NB4 (cell line): ENCODE measurements around the gene MDGA2.

Experiments
- DNase-seq: peaks from one replicate; pipeline ENCODE4 v3.0.0; 2010; ENCODE audit warnings: low read depth
- H3K4me3 ChIP-seq: one replicate; pipeline ENCODE4 v1.5.1; 2011; ENCODE audit warnings: mild to moderate bottlenecking, low read depth, low read length, moderate library complexity
- CTCF ChIP-seq: IDR thresholded peaks from one replicate; pipeline ENCODE4 v1.5.1; 2012; ENCODE audit warnings: low read depth, low read length
- MAX ChIP-seq: IDR thresholded peaks from 2 replicates; pipeline ENCODE4 v1.6.1; 2011; ENCODE audit warnings: low read depth, low read length
- MYC ChIP-seq: IDR thresholded peaks from 2 replicates; pipeline ENCODE4 v1.6.1; 2011; ENCODE audit warnings: low read depth, low read length
- POLR2A ChIP-seq: IDR thresholded peaks from 2 replicates; pipeline ENCODE4 v1.6.1; 2011; ENCODE audit warnings: mild to moderate bottlenecking; ENCODE audit not compliant: insufficient read length; ENCODE audit errors: extremely low read depth

The MDGA2 gene

GRCh38 chr14:47220096-47220495 is 455.3 kb downstream of the MDGA2 start:
- no peak overlapping the region for H3K4me3 ChIP-seq
- DNase-seq: no peak
- TF ChIP-seq CTCF (no peak), POLR2A (no peak), MAX (no peak), MYC (no peak)

- DNase-seq: no peak
- H3K4me3 ChIP-seq: no peak overlapping the region
- TF ChIP-seq MAX: no peak
- no peak for TF ChIP-seq MYC
- TF ChIP-seq POLR2A: no peak
- no peak for TF ChIP-seq CTCF
Observed at GRCh38 chr14:47211263-47211662, 464.1 kb downstream of the MDGA2 start.

- TF ChIP-seq MAX: no peak
- no peak for TF ChIP-seq MYC
- no peak for TF ChIP-seq CTCF
- no peak for TF ChIP-seq POLR2A
- no peak for DNase-seq
Observed at GRCh38 chr14:47210099-47210498, 465.3 kb downstream of the MDGA2 start.

GRCh38 chr14:47208434-47208833 is 467.0 kb downstream of the MDGA2 start:
- DNase-seq: no peak
- H3K4me3 ChIP-seq: no peak overlapping the region
- no peak for TF ChIP-seq CTCF
- TF ChIP-seq MYC: no peak
- no peak for TF ChIP-seq MAX
- no peak for TF ChIP-seq POLR2A

More at GRCh38 chr14:47210099-47210498, 465.3 kb downstream of the MDGA2 start:
- no peak overlapping the region for H3K4me3 ChIP-seq

- H3K4me3 ChIP-seq: no peak overlapping the region
- DNase-seq: no peak
- TF ChIP-seq MAX (no peak), CTCF (no peak), POLR2A (no peak)
Observed at GRCh38 chr14:47207617-47208016, 467.8 kb downstream of the MDGA2 start.

- no peak for TF ChIP-seq MYC
- no peak for TF ChIP-seq MAX
- TF ChIP-seq POLR2A: no peak
- TF ChIP-seq CTCF: no peak
- no peak for DNase-seq
- no peak overlapping the region for H3K4me3 ChIP-seq
Observed at GRCh38 chr14:47200740-47201139, 474.7 kb downstream of the MDGA2 start.
